DOHH2 (cell line): ENCODE measurements around the gene DMXL2.

ENCODE experiments used
- CTCF ChIP-seq: fragments of 200-600 bp; sonication (generic); IDR thresholded peaks from one replicate; pipeline ENCODE4 v1.5.1; 2014; ENCODE audit warnings: antibody characterized with exemption, mild to moderate bottlenecking, low read depth, low read length; ENCODE audit not compliant: poor library complexity, severe bottlenecking
- EZH2phosphoT487 ChIP-seq: fragments of 200-600 bp; sonication (generic); IDR thresholded peaks from 2 replicates; pipeline ENCODE4 v1.6.1; 2017; ENCODE audit warnings: borderline replicate concordance, mild to moderate bottlenecking, antibody characterized with exemption, low read length, moderate library complexity, mixed read lengths

- TF ChIP-seq CTCF (no peak), EZH2phosphoT487 (no peak)
These were observed 22.5 kb downstream of the DMXL2 start for GRCh38 chr15:51600114-51600513.
